Transverse colon (tissue), 4 donors: ENCODE results near the gene ZBTB16. TPM values are rescaled to one million over a fixed set of nuclear protein-coding genes. Genes with fewer than 3 reads are reported as not detected.
A peak's percentile ranks its signal among the peaks of the same experiment; 100 is the strongest.

Source experiments
- DNase-seq: peaks from one replicate; pipeline ENCODE4 v3.0.0-alpha.2; 2019
- H3K27ac ChIP-seq, 4 donors: fragments of 200-600 bp; sonication (generic); 2 replicates each; pipeline ENCODE4 v1.5.1; 2016 to 2018; ENCODE audit warnings: inconsistent platforms in 4 of 4
- H3K27me3 ChIP-seq: fragments of 200-600 bp; sonication (generic); 2 replicates; pipeline ENCODE4 v1.5.1; 2017; ENCODE audit warnings: inconsistent platforms
- H3K36me3 ChIP-seq, 4 donors: fragments of 200-600 bp; sonication (generic); 2 replicates each; pipeline ENCODE4 v1.5.1; 2017 to 2019; ENCODE audit warnings: inconsistent platforms in 4 of 4
- H3K4me1 ChIP-seq, 4 donors: fragments of 200-600 bp; sonication (generic); 2 replicates each; pipeline ENCODE4 v1.5.1; 2017 to 2020; ENCODE audit warnings: inconsistent platforms in 4 of 4
- H3K4me3 ChIP-seq, 4 donors: fragments of 200-600 bp; sonication (generic); 1 replicate in 1 of 4; 2 replicates in 3 of 4; pipeline versions ENCODE4 v1.5.1 to v1.6.1; 2017 to 2019; ENCODE audit warnings: inconsistent platforms in 4 of 4
- H3K9me3 ChIP-seq, 2 donors: fragments of 200-600 bp; sonication (generic); 2 replicates each; pipeline ENCODE4 v1.5.1; 2017 to 2019; ENCODE audit warnings: inconsistent platforms in 2 of 2
- EP300 ChIP-seq: sonication (generic); formaldehyde crosslinking; IDR thresholded peaks from one replicate; pipeline ENCODE4 v1.6.1; 2017; ENCODE audit warnings: antibody characterized with exemption, low read depth
- POLR2A ChIP-seq: fragments of 450-650 bp; IDR thresholded peaks from one replicate; pipeline ENCODE4 v1.6.1; 2016; ENCODE audit warnings: antibody characterized with exemption, mild to moderate bottlenecking, moderate library complexity
- POLR2AphosphoS5 ChIP-seq, 3 donors: sonication (generic); formaldehyde crosslinking; IDR thresholded peaks; one replicate each; pipeline ENCODE4 v1.6.1; 2016; ENCODE audit warnings: antibody characterized with exemption in 3 of 3
- WGBS, 2 donors: methylation state at CpG; one replicate each; pipeline ENCODE4 v1.1.5; 2018; ENCODE audit warnings: low coverage in 1 of 2; 5-methylcytosine and 5-hydroxymethylcytosine counted together
- in situ Hi-C, 4 donors: fragments of 200-750 bp; cut with MboI; loops; one replicate each; pipeline versions ENCODE4 v1.15.0 to v1.15.1; 2017; ENCODE audit warnings: low sequenced_read_pairs in 3 of 4, low pct_ligation_motif_present in 1 of 4, low pct_unique_long_range_greater_than_20kb in 1 of 4
- intact Hi-C: fragments of 100-400 bp; cut with DNase I; formaldehyde crosslinking; loops from one replicate; pipeline ENCODE4 v1.15.1; 2023; ENCODE audit warnings: low total_unique reads
- total RNA-seq, 4 donors: library from RNA; depleted of rRNA; stranded (reverse); fragments of >200 nt; gene quantifications; one replicate each; pipeline ENCODE4 v1.1.0, GENCODE V29; 2016
- TF ChIP-seq, protein P1 (sequence below), 5 experiments: fragments of 200-600 bp in 3 of 5; fragments of 450-650 bp in 2 of 5; sonication (generic) in 3 of 5; IDR thresholded peaks; 1 replicate in 2 of 5; 2 replicates in 3 of 5; pipeline ENCODE4 v1.5.1; 2016 to 2017; ENCODE audit warnings: antibody characterized with exemption in 5 of 5, inconsistent platforms in 3 of 5, mild to moderate bottlenecking in 2 of 5, moderate library complexity in 1 of 5

The ZBTB16 gene
- total RNA-seq, 4 donors from 2014 or later: 108 to 271 (median 155) TPM

DNA sequence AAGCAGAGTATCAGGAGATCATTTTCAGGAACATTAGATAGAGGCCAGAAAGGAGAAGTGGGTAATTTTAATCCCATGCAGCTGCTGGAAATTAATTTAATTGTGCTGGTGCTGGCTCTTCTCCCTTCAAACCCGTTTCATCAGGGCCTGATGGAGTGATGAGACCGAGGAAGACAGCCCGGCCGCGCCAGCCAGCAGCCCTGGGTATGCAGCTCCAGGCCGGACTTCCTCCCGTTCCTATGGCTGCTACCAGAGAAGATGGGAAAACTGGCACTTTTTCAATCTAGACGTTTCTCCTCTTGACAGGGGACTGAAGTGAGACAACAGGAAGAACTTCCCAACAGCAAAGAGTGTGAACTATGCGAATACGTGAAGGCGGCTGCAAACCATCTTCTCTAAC, 24.6 kb upstream of the ZBTB16 start:
- intact Hi-C loops (loop anchor here (5.0 kb wide), 1 partner anchor 227 kb away; no protein-coding TSS in a partner anchor), in situ Hi-C loops (loop anchor here (5.0 to 25.0 kb wide), 5 partner anchors 150 to 230 kb away; no protein-coding TSS in a partner anchor)
- Histone ChIP-seq H3K4me3 (no peak overlapping the region), H3K27me3 (peaks cover 3% of the 10 kb centered on the region), H3K27ac (no peak overlapping the region), H3K36me3 (no peaks in the 10 kb centered on the region), H3K9me3 (no peaks in the 10 kb centered on the region), H3K4me1 (peaks cover 1 to 17% (median 15%) of the 10 kb centered on the region in 4 donors)
- no peak for DNase-seq
- WGBS, 2 donors: 80 to 88% methylated on average over 3 to 11 of the region's 11 CpGs
- TF ChIP-seq, protein P1, sequence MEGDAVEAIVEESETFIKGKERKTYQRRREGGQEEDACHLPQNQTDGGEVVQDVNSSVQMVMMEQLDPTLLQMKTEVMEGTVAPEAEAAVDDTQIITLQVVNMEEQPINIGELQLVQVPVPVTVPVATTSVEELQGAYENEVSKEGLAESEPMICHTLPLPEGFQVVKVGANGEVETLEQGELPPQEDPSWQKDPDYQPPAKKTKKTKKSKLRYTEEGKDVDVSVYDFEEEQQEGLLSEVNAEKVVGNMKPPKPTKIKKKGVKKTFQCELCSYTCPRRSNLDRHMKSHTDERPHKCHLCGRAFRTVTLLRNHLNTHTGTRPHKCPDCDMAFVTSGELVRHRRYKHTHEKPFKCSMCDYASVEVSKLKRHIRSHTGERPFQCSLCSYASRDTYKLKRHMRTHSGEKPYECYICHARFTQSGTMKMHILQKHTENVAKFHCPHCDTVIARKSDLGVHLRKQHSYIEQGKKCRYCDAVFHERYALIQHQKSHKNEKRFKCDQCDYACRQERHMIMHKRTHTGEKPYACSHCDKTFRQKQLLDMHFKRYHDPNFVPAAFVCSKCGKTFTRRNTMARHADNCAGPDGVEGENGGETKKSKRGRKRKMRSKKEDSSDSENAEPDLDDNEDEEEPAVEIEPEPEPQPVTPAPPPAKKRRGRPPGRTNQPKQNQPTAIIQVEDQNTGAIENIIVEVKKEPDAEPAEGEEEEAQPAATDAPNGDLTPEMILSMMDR (IDR thresholded peaks at IDR 0.05): no peak
- TF ChIP-seq POLR2AphosphoS5 (IDR thresholded peaks at IDR 0.05) (no peak), POLR2A (no peak), EP300 (no peak)

DNA sequence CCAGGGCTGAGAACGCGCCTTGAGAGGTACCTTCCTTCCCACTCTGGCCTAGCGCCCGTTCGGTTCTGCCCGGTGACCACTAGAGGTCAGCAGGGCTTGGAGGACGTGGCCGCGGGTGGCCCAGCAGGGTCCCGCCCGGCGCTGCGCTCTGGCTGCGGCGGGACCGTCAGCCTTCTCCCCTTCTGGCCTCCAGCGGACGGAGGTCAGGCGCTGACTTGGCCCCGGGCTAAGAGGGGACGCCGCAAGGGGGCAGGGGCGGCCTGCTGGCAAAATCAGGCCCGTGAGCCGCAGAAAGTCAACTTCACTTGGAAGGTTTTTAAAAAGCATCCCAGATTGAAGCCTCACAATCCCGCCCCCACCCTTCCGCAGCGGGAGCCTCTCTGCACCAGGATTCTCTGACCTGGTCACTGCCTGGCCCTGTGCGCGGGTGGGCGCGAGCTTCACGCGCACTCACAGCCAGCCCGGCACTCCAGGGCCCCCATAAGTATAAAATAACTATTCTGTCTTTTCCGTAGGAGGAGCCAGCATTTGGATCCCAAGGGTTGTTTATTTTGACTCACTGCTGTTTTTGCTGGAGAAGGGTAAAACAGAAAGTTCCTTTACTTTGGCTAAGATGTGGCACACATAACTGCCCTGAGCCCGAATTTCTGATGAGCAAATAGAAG, 23.2 kb upstream of the ZBTB16 start:
- intact Hi-C loops: loop anchor here (5.0 kb wide), 1 partner anchor 226 kb away; no protein-coding TSS in a partner anchor
- DNase-seq: peak; percentile 88
- WGBS, 2 donors: 3 to 26% methylated on average over 7 to 19 of the region's 37 CpGs

DNA sequence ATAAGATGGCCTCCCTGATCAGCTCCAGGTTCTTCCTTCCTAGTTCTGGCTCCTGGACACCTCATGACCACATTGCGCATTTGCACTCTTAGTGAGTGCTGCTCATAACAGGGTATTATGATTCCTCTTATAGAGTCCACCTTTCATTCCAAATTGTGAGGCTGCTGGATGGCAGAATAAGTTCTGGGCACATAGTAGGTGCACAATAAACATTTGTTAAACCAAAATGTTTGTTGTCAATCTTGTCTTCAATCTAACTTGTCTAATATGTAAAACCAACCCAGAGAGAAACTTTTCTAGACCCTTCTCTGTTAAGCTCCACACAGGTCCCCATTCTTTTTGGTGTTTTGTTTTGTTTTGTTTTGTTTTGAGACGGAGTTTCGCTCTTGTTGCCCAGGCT, 22.6 kb upstream of the ZBTB16 start:
- peak overlapping the region; percentile 56 to 75 (median 62) for H3K27ac ChIP-seq
- intact Hi-C loops (loop anchor here (5.0 kb wide), 1 partner anchor 225 kb away; no protein-coding TSS in a partner anchor), in situ Hi-C loops (loop anchor here (5.0 to 25.0 kb wide), 5 partner anchors 148 to 228 kb away; no protein-coding TSS in a partner anchor)

More for the DNA sequence above, 23.2 kb upstream of the ZBTB16 start:
- H3K27ac ChIP-seq: peak overlapping the region; percentile 56 to 75 (median 62)
- TF ChIP-seq, protein P1 (IDR thresholded peaks at IDR 0.05): peak; percentile 85 to 93 (median 88)
- TF ChIP-seq POLR2AphosphoS5 (IDR thresholded peaks at IDR 0.05) (peak in 2 of 3 donors; percentile 57 to 60), EP300 (no peak), POLR2A (no peak)
- H3K36me3 ChIP-seq: no peaks in the 10 kb centered on the region
- in situ Hi-C loops: loop anchor here (5.0 to 25.0 kb wide), 5 partner anchors 149 to 229 kb away; no protein-coding TSS in a partner anchor
- peak overlapping the region in 3 of 4 donors; percentile 21 to 38 (median 29) for H3K4me3 ChIP-seq
- H3K9me3 ChIP-seq: no peaks in the 10 kb centered on the region
- H3K4me1 ChIP-seq: peaks cover 11 to 29% (median 25%) of the 10 kb centered on the region in 4 donors
- H3K27me3 ChIP-seq: no peaks in the 10 kb centered on the region

DNA sequence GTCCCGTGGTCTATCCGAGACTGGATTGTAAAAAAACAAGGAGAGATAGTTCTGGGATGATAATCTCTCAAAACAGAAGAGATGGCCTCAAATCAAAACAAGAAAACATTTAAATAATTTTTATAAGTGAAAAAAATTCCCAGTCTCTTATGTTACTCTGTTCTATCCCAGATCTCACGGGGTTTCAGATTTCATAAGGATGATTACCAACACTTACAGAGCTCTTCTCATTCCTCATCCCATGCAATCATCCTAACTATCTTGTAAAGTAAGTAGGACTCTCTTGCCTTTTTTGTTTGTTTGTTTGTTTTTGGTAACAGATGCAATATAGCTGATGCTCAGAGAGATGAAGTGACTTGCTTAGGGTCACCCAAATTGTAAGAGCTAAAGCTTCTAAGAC, 20.0 kb upstream of the ZBTB16 start:
- TF ChIP-seq POLR2A (no peak), POLR2AphosphoS5 (IDR thresholded peaks at IDR 0.05) (no peak), EP300 (no peak)
- TF ChIP-seq, protein P1 (IDR thresholded peaks at IDR 0.05): no peak

More for the DNA sequence above, 22.6 kb upstream of the ZBTB16 start:
- 92 to 94% methylated on average over 3 of the region's 3 CpGs for WGBS, 2 donors
- no peak for DNase-seq
- no peak overlapping the region for H3K4me3 ChIP-seq
- H3K9me3 ChIP-seq: no peaks in the 10 kb centered on the region
- no peaks in the 10 kb centered on the region for H3K27me3 ChIP-seq
- peaks cover 11 to 30% (median 25%) of the 10 kb centered on the region in 4 donors for H3K4me1 ChIP-seq
- H3K36me3 ChIP-seq: no peaks in the 10 kb centered on the region
- TF ChIP-seq POLR2AphosphoS5 (IDR thresholded peaks at IDR 0.05) (no peak), POLR2A (no peak), EP300 (no peak)
- TF ChIP-seq, protein P1 (IDR thresholded peaks at IDR 0.05): no peak

More for the DNA sequence above, 20.0 kb upstream of the ZBTB16 start:
- no peak for DNase-seq
- Histone ChIP-seq H3K27ac (peak overlapping the region in 1 of 4 donors; percentile 75), H3K4me3 (no peak overlapping the region), H3K9me3 (no peaks in the 10 kb centered on the region), H3K4me1 (peaks cover 15 to 42% (median 29%) of the 10 kb centered on the region in 4 donors), H3K36me3 (no peaks in the 10 kb centered on the region), H3K27me3 (no peaks in the 10 kb centered on the region)
- WGBS, 2 donors: 76 to 87% methylated on average over 3 of the region's 3 CpGs
- intact Hi-C loops: loop anchor here (5.0 kb wide), 1 partner anchor 223 kb away; no protein-coding TSS in a partner anchor
- in situ Hi-C loops: loop anchor here (5.0 to 25.0 kb wide), 5 partner anchors 145 to 225 kb away; no protein-coding TSS in a partner anchor
